ACC112 (cell line): Measurements from ENCODE around the gene PDE1A.

Experiments
- H2AFZ ChIP-seq: fragments of 200-600 bp; sonication (generic); one replicate; pipeline ENCODE4 v1.6.0; 2017; ENCODE audit warnings: antibody characterized with exemption, low read length; ENCODE audit not compliant: unreplicated experiment
- H3K27ac ChIP-seq: fragments of 200-600 bp; sonication (generic); 2 replicates; pipeline ENCODE4 v1.5.1; 2014; ENCODE audit warnings: low read depth, mild to moderate bottlenecking, antibody characterized with exemption, low read length, moderate library complexity
- H3K27me3 ChIP-seq: fragments of 200-600 bp; sonication (generic); 2 replicates; pipeline ENCODE4 v1.6.1; 2014; ENCODE audit warnings: mild to moderate bottlenecking, antibody characterized with exemption, low read length, moderate library complexity, mixed read lengths; ENCODE audit not compliant: insufficient read depth
- H3K36me3 ChIP-seq: fragments of 200-600 bp; sonication (generic); 2 replicates; pipeline ENCODE4 v1.6.1; 2016; ENCODE audit warnings: mild to moderate bottlenecking, antibody characterized with exemption, low read length, moderate library complexity, mixed read lengths; ENCODE audit not compliant: insufficient read depth
- H3K4me1 ChIP-seq: fragments of 200-600 bp; sonication (generic); one replicate; pipeline ENCODE4 v1.6.1; 2016; ENCODE audit warnings: low read length, mixed read lengths; ENCODE audit not compliant: insufficient read depth, unreplicated experiment, control insufficient read depth
- H3K4me3 ChIP-seq: fragments of 200-600 bp; sonication (generic); 2 replicates; pipeline ENCODE4 v1.5.1; 2014; ENCODE audit warnings: mild to moderate bottlenecking, low read depth, low read length
- H3K79me2 ChIP-seq: fragments of 200-600 bp; sonication (generic); one replicate; pipeline ENCODE4 v1.6.0; 2016; ENCODE audit warnings: low read length; ENCODE audit not compliant: control insufficient read depth, unreplicated experiment, insufficient read depth

PDE1A gene

DNA sequence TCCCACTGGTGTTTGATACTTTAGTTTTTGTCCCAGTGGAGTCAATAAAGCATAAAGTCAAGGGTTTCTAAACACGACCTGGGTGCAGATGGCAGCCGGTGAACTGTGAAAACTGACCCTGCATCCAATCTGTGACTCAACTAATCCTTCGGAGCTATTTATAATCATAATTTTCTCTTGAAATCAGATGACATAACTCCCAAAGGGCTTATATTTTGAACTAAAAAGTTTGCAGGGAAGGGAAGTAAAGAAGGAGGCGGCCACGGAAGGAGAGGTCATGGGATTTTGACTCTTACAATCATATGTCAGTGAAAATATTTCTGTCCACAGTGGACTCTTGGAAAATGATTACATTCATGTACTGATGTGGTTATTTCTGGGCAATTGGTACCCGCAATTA is 178.5 kb downstream of the PDE1A start:
- H3K4me1 ChIP-seq: no peaks in the 10 kb centered on the region
- no peaks in the 10 kb centered on the region for H3K79me2 ChIP-seq
- no peaks in the 10 kb centered on the region for H3K36me3 ChIP-seq
- no peak overlapping the region for H2AFZ ChIP-seq
- H3K4me3 ChIP-seq: no peak overlapping the region
- no peaks in the 10 kb centered on the region for H3K27me3 ChIP-seq
- no peak overlapping the region for H3K27ac ChIP-seq

- Histone ChIP-seq H3K4me3 (no peak overlapping the region), H2AFZ (no peak overlapping the region), H3K36me3 (no peaks in the 10 kb centered on the region), H3K27ac (no peak overlapping the region), H3K79me2 (no peaks in the 10 kb centered on the region), H3K27me3 (no peaks in the 10 kb centered on the region), H3K4me1 (no peaks in the 10 kb centered on the region)
Observed at GRCh38 chr2:182247831-182248230, 179.0 kb downstream of the PDE1A start.

- no peak overlapping the region for H3K27ac ChIP-seq
- no peak overlapping the region for H2AFZ ChIP-seq
- no peaks in the 10 kb centered on the region for H3K4me1 ChIP-seq
- no peaks in the 10 kb centered on the region for H3K36me3 ChIP-seq
- H3K27me3 ChIP-seq: no peaks in the 10 kb centered on the region
- no peak overlapping the region for H3K4me3 ChIP-seq
- H3K79me2 ChIP-seq: no peaks in the 10 kb centered on the region
Observed at GRCh38 chr2:182245963-182246362, 180.9 kb downstream of the PDE1A start.

- Histone ChIP-seq H3K27me3 (no peaks in the 10 kb centered on the region), H3K79me2 (no peaks in the 10 kb centered on the region), H3K36me3 (no peaks in the 10 kb centered on the region), H3K4me1 (no peaks in the 10 kb centered on the region), H3K4me3 (no peak overlapping the region), H3K27ac (no peak overlapping the region), H2AFZ (no peak overlapping the region)
Observed at GRCh38 chr2:182242609-182243008, 184.2 kb downstream of the PDE1A start.

GRCh38 chr2:182241936-182242335 is 184.9 kb downstream of the PDE1A start:
- Histone ChIP-seq H2AFZ (no peak overlapping the region), H3K27ac (no peak overlapping the region), H3K79me2 (no peaks in the 10 kb centered on the region), H3K36me3 (no peaks in the 10 kb centered on the region), H3K4me1 (no peaks in the 10 kb centered on the region), H3K4me3 (no peak overlapping the region), H3K27me3 (no peaks in the 10 kb centered on the region)

DNA sequence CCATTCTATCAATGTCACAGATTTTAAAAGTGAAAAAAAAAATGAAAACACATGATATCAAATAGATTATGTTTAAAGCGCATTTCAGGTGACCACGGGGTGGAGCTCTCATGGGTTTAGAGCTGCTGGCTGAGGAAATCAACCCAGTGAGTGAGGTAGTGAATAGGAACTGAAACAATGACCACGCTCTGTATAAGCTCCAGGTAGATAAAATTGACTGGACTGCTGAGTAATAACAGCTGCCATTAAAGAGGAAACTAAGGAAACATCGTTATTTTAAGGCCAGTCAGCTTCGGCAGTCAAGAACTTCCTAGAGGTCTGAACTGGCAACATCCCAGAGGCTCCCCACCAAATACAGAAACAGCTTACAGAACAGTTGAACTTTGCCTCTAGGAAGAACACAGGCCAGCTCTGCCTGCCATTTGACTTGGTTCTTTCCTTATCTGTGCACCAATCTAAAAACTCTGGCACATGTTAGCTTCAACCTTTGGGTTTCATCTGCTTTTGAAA is 185.9 kb downstream of the PDE1A start:
- Histone ChIP-seq H3K4me3 (no peak overlapping the region), H3K27me3 (no peaks in the 10 kb centered on the region), H3K27ac (no peak overlapping the region), H3K36me3 (no peaks in the 10 kb centered on the region), H3K4me1 (no peaks in the 10 kb centered on the region), H3K79me2 (no peaks in the 10 kb centered on the region), H2AFZ (no peak overlapping the region)

DNA sequence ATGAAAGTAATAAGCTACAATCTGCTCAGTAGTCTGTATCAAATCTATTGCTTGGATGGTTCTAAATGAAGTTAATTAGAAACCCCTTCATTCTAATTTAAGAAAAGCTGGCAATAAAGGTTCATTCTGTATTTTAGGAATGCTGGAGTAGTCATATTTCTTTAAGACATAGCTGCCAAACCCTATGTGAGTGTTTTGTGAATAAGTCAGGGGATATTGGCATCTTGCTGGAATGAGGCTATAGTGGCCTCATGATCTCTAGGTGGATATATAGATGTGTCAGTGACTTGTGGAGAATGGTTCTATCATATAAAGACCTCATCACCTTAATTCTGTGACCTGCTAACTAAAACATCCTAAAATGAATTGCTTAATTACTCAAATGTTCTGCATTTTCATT is 196.3 kb downstream of the PDE1A start:
- Histone ChIP-seq H3K36me3 (no peaks in the 10 kb centered on the region), H3K27me3 (no peaks in the 10 kb centered on the region), H3K27ac (peak overlapping the region; percentile 9; the same call in 1 of the 2 replicates), H3K4me3 (no peak overlapping the region), H3K4me1 (peaks cover 34% of the 10 kb centered on the region), H3K79me2 (no peaks in the 10 kb centered on the region), H2AFZ (no peak overlapping the region)

- Histone ChIP-seq H3K36me3 (no peaks in the 10 kb centered on the region), H3K4me1 (peaks cover 34% of the 10 kb centered on the region), H3K79me2 (no peaks in the 10 kb centered on the region), H3K27ac (peak overlapping the region; percentile 81), H2AFZ (peak overlapping the region; percentile 23), H3K4me3 (peak overlapping the region; percentile 33; the same call in 1 of the 2 replicates), H3K27me3 (no peaks in the 10 kb centered on the region)
Observed at GRCh38 chr2:182229297-182229696, 197.5 kb downstream of the PDE1A start.

DNA sequence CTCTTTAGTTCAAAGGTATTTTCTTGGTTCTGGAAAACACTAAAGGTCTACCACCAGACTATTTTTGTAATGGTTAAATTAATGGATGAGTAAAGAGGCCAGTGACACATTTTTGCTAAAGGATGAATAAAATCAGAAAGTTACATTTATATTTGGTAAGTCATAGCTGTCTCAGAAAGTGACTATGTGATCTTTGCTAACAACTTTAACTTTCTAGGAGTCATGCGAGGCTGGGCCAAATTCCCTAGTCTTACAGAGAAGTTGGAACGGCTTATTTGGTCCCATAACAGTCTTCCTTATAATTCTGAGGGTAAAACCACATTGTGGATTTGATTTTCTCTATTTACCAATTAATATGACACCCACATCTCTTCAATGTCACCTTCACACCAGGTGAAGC is 198.1 kb downstream of the PDE1A start:
- Histone ChIP-seq H3K4me1 (peaks cover 34% of the 10 kb centered on the region), H3K27ac (peak overlapping the region; percentile 81), H3K4me3 (peak overlapping the region; percentile 33; the same call in 1 of the 2 replicates), H3K79me2 (no peaks in the 10 kb centered on the region), H2AFZ (peak overlapping the region; percentile 23), H3K27me3 (no peaks in the 10 kb centered on the region), H3K36me3 (no peaks in the 10 kb centered on the region)

GRCh38 chr2:182228073-182228473 is 198.8 kb downstream of the PDE1A start:
- no peaks in the 10 kb centered on the region for H3K79me2 ChIP-seq
- no peak overlapping the region for H2AFZ ChIP-seq
- H3K4me3 ChIP-seq: no peak overlapping the region
- H3K4me1 ChIP-seq: peaks cover 34% of the 10 kb centered on the region
- no peaks in the 10 kb centered on the region for H3K27me3 ChIP-seq
- 0 out of 2 replicates have a peak overlapping the region, but pooled peaks have one; percentile 81 for H3K27ac ChIP-seq
- H3K36me3 ChIP-seq: no peaks in the 10 kb centered on the region

DNA sequence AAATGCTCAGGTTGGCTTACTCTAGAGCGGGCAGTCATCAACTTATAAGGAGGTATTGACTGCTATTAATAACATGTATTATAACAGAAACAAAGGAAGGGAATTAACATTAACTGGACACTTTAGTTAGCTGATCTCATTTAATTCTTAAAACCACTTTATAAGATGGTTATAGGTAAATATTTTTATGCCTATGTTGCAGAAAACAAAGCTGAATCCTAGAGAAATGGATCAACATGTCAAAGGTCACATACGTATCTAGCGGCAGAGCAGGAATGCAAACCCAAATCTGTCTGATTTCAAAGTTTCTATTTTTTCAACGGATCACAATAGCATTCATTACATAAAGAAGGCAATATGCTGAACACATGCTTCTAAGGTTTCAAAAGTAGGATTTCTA is 200.0 kb downstream of the PDE1A start:
- Histone ChIP-seq H3K4me1 (peaks cover 34% of the 10 kb centered on the region), H3K27ac (no peak overlapping the region), H3K27me3 (no peaks in the 10 kb centered on the region), H2AFZ (no peak overlapping the region), H3K36me3 (no peaks in the 10 kb centered on the region), H3K79me2 (no peaks in the 10 kb centered on the region), H3K4me3 (no peak overlapping the region)
